Hippocampal formation (tissue), 2 donors: ENCODE measurements around the gene PTPRN2.
"Not testable (repeated sequence)": the region's sequence is repeated elsewhere in the genome, so short reads cannot be mapped to it uniquely, and the experiment has no call there.

Source experiments
- DNase-seq, 2 donors: peaks; one replicate each; lab custom pipeline; 2025; lab: John Stamatoyannopoulos, UW

PTPRN2 gene

DNA sequence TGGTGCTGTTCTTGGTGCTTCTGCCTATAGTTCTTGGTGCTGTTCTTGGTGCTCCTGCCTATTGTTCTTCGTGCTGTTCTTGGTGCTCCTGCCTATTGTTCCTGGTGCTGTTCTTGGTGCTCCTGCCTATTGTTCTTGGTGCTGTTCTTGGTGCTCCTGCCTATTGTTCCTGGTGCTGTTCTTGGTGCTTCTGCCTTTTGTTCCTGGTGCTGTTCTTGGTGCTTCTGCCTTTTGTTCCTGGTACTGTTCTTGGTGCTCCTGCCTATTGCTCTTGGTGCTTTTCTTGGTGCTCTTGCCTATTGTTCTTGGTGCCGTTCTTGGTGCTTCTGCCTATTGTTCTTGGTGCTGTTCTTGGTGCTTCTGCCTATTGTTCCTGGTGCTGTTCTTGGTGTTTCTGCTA lies 71.1 kb downstream of the PTPRN2 start:
- DNase-seq: no peak

DNA sequence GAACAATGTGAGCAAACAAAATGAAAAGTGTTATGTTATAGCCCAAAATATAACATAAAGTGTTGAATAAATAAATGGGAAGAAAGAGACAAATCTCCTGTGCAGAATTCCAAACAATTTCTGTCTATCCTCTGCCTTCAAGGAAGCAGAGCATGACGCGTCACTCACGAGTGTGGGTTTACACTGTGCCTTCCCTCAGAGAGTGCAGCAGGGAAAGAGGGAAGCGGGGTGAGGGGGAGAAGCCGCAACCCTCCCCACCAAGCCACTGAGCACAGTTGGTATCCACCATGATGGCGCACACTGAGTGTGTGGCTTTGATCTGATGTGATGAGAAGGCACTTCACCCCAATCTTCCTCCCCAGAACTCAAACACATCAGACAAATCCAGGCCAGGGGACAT lies 74.8 kb downstream of the PTPRN2 start:
- no peak for DNase-seq

DNA sequence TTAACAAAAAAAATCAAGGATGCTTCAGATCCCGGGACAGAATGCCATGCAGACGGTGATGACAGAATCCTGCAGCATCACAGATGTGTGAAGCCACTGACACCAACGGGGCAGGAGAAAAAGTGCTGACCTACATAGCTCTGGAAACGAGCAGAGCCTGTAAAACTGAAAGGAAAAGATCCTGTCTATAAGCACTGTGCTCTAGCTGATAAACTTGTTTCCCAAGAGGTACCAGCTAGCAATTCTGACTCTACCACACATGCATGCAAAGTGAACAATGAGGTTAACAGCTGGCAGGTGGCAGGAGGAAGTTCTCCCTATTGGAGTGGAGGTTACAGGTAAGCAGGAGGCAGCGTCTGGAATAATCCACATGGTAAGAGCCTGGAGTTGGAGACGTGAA lies 75.6 kb downstream of the PTPRN2 start:
- no peak for DNase-seq

DNA sequence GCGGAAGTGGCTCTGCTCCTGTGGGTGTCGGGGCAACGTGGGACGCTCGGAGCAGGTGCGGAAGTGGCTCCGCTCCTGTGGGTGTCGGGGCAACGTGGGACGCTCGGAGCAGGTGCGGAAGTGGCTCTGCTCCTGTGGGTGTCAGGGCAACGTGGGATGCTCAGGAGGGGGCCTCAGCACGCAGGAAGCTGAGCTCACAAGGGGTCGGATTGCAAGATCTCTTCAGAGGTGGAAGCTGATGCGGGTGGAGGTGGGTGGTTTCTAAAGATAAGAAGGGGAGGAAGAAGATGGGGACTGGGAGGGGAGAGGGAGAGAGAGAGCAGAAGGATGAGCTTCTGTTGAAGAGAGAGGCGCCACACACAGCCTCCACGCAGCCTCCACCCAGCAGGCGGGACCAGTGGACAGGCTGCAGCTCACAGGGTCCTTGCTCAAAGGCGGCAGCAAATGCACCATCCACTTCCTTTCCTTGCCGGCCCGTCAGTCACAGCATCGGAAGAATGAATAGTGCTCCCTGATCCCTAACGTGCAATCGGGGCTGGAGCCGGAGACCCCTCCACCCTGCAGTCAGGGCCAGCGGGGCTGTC lies 78.7 kb downstream of the PTPRN2 start:
- DNase-seq: no peak

DNA sequence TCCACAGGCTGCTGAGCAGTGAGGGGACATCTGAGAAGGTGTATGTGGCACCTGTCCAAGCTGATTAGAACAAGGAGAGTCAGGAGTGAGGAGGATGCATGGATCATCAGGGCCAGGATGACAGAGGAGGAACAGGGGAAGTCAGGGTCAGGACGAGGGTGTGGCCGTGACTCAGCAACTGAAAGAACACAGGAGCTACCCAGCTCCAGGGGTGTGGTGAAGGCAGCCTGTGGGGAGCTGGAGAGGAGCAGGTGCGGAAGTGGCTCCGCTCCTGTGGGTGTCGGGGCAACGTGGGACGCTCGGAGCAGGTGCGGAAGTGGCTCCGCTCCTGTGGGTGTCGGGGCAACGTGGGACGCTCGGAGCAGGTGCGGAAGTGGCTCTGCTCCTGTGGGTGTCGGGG lies 79.3 kb downstream of the PTPRN2 start:
- DNase-seq: not testable (repeated sequence)

DNA sequence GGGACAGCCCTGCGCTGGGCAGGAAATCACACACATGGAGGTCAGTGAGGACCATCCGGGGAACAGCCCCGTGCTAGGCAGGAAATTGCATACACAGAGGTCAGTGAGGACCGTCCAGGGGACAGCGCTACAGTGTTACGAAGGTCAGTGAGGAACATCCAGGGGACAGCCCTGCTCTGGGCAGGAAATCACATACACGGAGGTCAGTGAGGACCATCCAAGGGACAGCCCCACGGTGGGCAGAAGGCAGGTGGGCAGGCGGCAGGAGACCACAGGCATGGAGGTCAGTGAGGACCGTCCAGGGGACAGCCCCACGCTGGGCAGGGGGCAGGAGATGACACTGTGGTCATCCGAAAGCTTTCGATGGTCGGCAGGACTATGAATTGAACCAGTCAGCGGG lies 79.7 kb downstream of the PTPRN2 start:
- no peak for DNase-seq

DNA sequence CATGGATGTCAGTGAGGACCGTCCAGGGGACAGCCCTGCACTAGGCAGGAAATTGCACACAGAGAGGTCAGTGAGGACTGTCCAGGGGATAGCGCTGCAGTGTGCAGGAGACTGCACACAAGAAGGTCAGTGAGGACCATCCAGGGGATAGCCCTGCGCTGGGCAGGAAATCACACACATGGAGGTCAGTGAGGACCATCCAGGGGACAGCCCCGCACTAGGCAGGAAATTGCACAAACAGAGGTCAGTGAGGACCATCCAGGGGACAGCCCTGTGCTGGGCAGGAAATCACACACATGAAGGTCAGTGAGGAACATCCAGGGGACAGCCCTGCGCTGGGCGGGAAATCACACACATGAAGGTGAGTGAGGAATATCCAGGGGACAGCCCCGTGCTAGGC lies 80.4 kb downstream of the PTPRN2 start:
- DNase-seq: not testable (repeated sequence)

DNA sequence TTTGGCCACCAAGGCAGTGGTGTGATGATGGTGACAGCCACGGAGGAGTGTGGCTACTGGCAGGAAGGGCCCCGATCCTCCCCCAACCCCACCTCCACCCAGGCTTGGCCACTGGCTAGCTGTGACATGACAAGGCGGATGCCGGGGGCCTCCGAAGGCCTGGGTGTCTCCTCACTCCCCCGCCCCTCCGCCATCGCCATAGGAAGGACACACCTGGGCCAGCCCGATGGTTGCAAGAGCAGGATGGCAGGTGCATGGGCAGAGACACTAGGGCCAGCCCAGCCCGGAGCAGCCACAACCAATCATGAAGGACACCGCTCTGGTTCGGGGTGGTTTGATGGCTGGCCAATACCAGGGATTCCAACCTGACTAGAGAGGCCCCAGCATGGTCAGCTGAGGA lies 81.0 kb downstream of the PTPRN2 start:
- DNase-seq: no peak

DNA sequence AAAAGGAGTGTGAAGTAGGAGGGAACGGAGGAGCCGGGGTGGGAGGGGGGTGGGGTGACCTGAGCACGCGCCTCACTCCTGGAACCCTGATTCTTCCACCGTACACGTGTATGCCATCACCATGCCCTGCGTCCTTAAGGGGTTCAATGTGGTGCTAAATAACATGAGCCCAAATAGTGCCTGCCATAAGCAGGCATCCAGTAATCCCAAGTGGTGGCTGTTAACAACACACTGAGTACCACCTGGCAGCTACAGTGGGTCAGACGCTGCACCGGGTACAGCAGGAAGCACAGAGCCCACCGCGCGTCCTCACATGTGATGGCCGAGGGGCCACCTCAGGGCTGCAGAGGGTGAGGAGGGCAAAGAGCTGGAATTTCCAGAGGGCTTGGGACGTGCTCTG lies 81.9 kb downstream of the PTPRN2 start:
- no peak for DNase-seq

DNA sequence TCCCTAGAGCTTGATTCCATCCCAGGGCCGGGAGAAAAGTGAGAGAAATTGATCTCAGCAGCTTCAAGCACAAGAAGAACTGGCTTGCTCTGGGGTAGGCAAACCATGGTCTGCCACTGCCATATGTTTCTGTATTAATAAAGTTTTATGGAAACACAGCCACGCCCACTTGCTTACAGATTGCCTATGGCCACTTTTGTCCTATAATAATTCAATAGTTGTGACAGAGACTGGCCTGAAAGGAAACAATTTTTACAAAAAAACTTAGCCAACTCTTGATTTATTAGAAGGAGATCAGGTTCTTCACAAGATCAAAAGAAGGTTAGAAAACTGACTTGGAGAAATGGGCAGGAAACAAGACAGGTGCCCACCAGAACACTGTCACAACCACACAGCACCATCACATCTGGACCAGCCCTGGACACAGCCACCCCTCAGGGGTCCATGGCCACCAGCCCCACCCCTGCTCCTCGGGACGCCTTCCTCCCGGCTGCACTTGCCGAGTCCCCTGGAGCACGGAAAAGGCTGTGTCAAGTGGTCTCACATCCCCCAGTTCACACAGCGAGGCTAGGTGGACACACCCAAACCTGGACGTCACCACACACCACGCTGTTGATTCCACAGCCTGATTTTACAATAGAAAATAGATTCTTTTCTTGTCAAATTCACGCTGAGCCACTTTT lies 85.4 kb downstream of the PTPRN2 start:
- DNase-seq: no peak

DNA sequence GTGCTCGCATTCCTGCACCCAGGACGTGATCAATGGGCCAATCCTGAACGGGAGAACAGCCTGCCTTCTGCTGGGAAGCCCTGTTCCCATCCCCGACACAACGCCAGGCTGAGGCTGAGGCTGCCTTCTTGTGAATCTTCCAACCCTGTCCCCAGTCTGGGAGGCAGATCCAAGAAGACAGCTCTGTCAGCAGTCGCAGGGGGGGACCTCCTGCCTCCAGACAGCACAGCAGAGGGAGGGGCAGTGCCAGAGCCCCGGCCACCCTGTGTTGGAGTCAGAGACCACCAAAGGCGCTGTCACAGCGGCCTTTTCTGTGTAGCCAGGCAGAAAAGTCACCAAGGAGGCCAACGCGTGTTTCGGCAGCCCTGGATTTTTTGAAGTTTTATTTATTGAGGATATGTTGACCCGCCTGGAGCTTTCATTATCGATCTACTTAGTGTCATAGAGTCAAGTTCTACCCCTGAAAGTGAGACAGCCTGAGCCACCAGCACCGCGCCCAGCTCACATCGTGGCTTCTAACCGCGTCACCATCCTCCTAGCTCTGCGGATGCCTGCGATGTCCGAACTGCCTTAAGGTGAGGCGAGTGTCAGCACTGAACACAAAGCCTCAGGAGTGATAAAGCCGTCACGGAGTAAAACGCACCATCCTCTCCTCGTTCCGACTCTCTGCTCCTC lies 86.1 kb downstream of the PTPRN2 start:
- no peak for DNase-seq

DNA sequence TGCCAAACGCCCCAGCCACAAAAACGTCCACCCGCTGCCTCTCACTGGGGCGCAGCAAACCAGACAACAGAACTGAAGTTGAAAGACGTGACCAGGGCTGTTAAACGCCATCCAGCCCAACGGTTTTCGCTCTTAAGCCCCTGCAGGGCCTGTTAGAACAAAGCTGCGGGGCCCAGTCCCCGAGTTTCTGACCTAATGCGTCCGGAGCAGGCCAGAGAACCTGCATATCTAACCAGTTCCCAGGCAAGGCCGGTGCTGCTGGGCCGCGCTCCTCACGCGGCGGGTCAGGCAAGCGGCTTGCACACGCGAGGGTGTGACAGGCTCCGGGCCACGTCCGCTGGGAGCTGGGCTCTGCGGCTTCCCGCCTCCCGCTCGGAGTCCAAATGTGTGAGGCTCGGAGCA lies 87.0 kb downstream of the PTPRN2 start:
- DNase-seq: no peak

DNA sequence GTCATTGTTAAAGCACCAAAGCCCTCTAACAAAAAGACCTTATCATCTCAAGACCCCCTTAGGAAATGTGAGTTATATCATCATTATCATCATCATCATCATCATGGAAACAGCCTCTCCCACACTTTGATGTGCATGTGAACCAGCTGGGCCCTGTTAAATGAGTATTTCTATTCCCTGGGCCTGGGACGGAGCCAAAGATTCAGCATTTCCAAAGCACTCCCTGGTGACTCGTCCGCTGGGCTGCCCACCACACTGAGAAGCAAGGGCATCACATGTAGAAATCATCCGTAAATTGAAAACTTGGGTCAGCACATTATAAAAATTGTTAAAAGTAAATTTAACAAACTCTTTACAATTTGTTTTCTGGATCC lies 88.6 kb downstream of the PTPRN2 start:
- DNase-seq: no peak

DNA sequence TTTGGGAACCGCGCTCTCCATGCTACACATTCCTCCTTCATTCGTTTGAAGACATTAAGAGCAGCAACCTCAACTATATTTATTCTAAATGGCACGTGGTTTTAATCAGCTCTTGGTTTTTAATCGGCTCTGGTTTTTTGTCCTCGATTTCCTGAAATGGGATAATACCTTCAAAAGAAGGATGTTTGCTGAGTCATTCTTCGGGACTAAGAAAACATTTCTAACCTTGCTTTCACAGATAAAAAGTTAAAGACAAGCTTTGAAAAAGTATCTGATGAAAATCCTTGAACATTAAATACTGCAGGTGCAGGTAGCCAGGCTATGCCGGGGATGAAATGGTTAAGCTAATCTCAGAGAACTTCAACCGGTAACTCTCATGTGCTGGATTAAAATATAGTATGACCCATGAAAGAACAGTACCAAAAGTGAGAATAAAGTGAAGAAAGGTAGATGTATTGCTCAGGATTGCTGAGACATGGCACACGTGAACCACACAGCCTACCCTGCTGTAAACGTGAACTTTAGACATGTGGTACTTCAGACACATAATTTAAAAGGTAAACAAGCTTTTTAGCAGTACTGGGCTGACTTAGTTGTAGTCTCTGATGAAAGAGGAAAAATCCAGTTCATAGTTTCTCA lies 89.1 kb downstream of the PTPRN2 start:
- DNase-seq: no peak

DNA sequence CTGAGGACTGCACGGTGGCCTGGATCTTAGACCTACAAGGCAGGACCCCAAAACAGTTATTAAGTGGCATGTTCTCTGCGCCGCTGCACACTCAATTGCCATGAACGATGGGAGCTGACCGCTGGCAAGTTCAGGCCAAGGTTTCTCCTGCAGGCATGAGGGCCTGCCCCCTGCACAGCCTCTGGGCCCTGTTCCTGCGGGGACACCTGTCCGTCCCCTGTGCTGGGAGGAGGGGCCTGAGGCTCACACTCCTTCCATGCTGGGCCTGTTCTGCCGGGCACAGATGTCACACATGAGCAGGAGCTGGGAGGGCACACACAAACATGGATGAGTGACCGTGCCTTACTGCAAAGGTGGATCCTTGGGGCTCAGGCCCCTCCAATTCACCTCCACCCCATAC lies 90.0 kb downstream of the PTPRN2 start:
- DNase-seq: no peak

DNA sequence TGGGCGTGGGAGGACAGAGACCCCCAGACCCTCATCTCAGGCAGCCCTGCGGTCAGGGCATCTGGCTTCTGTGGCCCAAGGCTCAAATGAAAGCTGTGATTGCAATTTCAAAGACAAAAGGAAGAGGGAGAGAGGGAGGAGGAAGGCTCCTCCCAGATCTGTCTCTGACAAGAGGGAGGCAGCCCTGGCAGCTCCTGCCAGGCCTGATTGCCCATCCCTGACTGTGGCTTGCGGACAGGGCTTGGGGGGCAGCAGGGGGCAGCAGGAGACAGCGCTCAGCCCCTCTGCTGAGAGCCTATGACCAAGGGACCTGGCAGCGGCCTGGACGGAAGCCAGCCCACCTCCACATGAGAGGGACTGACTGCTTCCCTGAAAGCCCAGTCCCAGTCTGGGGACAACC lies 91.8 kb downstream of the PTPRN2 start:
- DNase-seq: no peak

DNA sequence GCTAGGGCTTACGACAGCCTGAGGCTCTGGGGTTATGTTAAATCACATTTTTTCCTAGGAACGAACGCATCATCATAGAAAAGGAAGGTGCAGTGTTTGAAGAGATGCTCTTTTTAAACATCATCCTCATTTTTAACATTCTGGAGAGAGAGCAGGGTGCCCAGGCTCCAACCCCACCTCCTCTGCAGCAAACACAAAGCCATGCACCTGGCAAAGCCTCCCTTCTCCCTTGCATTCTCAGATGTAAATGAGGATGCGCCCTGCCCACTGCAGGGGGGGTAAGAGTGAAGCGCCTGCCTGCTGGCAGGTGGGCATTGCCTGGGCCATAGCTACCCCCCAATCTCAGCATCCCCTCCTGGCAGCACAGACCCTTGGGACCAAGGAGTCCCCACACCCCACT lies 92.4 kb downstream of the PTPRN2 start:
- DNase-seq: no peak

DNA sequence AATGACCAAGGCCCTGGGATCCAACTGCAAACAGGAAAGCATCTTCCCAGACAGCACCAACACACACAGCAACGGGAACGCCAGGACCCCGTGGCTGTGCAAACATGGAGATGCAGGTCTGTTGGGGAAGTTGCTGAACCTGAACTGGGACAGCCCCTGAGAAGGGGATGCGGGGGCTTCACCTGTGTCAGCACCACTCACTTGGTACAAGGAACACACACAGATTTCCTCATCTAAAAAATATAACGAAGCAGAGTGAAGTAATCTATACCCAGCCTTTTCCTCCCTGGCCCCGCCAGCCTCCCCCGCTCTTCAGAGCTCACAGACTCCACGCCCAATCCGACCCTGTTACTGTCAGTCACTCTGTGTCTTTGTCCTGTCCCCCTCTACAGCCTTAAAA lies 93.0 kb downstream of the PTPRN2 start:
- no peak for DNase-seq

DNA sequence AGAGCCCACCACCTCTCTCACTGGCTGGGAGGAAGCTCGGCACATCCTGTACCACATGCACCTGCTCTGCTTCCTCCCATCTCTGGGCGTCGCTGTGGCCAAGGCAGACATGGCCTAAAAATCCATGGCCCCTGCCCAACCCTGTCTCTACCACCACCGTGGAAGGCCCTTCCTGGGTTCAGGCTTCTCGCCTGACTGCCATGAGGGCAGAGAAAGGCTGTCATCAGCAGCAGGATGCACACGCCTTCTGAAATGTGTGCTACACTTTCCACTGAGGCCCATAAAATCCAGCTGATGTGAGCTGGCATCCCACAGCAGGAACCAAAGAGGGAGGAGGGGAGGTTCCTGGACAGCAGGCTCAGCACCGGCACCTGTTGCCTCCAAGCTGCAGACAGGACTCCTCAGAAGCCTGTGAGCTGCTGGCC lies 93.4 kb downstream of the PTPRN2 start:
- no peak for DNase-seq

DNA sequence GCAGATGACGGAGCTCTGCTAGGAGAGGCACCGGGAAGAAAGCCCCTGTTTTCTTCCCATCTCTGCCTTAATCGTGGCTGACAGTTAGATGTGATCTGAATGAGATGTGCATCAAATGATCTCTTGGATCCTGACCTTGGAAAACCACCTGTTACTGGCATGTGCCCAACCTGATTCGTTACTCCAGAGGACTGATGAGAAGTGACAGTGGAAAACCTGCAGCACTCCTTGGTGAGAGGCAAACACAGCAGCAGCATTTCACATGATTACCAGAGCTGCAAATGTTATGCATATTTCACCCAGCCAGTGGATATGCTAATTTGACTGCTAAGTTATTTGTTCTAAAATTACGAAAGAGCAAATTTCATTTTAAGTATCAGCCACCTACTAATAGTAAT lies 95.3 kb downstream of the PTPRN2 start:
- no peak for DNase-seq

DNA sequence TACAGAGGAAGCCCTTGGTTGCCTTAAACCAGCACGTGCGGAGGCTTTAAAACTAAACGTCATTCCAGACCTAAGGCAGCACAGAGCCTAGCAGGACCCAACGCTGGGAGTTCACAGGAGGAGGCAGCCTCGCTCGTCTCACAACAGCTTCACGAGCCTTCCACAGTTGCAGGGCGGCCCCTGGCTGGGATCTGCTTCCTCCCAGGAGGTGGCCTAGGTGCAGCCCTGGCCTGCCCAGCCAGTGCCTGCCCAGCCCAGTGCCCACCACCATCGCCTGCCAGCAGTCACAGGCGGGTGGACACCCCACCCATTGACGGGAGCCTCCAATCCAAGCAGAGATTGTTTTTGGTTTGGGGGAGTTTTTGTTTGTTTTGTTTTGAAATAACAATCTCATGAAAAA lies 96.5 kb downstream of the PTPRN2 start:
- no peak for DNase-seq

DNA sequence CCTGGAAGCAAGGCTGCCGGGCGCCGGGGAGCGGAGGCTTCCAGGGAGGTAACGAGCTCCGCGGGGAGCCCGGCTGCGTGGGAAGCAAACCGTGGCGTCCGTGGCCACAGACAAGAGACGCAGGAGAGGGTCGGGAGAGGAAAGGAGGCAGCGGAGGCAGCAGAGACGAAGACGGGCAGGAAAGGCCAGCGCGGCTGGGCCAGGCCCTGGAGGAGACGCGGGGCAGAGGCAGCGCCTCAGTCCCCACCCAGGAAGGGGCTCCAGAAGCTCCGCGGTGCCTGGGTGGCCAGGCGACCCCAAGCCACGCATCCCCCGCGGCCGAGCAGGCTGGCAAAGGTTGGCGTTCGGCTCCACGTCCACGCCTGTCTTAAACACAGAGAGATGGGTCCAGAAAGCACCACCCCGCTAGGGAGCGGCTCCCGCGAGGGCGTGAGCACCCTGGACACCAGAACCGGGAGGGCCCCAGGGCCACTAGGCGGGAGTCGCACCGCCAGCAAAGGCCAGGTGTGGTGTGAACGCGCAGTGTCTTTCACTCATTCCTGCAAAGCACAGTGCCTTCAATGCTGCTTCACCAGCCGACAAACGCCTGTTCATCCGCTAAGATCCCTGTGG lies 97.3 kb downstream of the PTPRN2 start:
- no peak for DNase-seq
